DMS153 treated with DMSO at 0.1 percent for 48 hours (cell line): Measurements from ENCODE around the gene FAM163B.

ENCODE experiments used
- DNase-seq: peaks from one replicate; lab custom pipeline; 2025; ENCODE audit not compliant: unreplicated experiment; lab: John Stamatoyannopoulos, UW

Gene FAM163B

DNA sequence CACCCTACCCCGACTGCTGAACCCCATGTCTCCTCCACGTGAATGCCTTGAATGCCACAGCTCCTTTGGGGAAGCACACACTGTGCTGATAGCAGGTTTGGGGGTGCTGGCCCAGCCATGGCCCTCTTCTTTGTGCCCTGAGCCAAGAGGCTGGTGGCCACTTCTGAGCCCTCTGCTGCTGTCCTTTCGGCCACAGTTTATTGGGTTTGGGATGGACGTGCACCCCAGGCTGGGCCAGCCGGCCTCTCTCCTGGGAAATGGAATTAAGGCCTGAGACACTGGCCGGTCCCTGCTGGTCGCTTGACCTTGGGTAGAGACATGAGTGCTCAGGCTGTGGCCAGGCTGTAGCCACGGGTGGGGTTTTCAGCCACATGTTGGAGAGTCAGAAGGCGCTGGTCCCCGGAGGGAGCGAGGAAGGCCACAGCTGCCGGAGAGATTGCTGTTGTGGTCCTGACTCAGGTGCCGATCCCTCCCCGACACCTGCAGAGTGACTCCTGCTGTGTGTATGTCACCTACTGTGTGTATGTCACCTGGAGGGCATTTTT lies 26.6 kb downstream of the FAM163B start:
- no peak for DNase-seq

DNA sequence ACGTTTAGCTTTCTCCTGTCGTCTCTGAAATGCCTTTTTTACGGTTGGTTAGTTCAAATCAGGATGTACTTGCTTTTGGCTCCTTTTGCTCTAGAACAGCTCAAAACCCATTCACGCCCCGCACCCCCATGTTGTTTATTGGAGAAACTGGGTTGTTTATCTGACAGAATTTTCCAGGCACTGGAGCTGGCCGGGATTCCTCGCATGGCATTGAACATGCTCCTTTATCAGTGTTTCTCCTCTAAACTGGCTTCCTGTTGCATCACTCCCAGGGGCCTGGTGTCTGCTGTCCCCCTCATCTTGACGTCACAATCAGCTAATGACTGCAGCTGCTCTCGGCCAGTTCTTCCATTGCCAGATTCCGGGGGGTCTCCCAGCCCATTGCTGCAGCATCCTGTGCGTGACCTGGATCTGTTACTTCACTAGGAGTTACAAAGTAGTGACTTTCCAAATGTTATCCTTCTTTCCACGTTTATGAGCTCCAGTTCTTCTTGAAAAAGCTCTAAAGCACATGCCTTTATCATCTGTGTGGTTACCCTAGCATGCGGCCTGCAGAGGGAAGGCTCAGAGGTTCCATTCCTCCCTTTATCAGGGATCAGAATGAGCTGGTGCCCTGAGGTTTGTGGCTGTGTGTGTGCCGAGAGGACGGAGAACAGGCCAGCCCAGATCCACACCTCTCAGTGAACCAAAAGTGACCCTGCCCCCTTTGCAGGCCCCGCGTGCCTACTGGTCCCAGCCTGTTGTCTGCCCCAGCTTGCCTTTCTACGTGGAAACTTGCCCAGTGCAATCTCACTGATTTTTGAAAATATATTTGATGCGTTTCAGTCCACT lies 27.5 kb downstream of the FAM163B start:
- DNase-seq: no peak

DNA sequence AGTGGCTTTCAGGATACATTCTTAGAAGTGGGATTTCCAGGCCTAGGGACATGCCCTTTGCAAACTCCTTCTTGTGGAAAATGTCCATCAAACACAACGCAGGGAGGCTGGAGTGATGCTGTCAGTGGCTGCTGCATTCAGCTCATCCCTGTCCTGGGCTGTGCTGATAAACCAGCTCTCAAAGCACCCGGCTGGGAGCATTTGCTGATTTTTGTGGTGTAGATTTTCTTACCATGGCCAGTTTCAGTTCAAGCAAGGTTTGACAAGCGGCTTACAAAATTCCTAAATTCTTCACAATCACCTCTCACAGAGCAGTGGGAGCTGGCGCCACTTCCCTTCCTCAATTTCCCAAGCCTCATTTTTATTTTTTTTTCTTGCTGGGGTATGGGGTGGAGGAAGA lies 28.2 kb downstream of the FAM163B start:
- DNase-seq: no peak

DNA sequence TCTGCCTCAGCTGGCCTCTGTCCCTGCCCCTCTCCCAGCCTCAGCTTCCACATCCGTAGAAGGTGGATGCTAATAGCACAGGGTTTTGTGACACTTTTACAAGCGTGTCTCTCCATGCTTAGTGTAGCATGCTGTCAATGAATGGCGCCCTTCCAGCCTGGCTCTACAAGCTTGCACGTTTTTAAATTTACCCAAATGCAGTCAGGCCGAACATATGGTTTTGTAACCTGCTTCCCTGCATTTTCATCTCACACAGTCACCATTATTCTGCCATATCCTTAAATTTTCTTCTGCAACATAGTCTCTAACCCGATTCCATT lies 28.8 kb downstream of the FAM163B start:
- DNase-seq: no peak

DNA sequence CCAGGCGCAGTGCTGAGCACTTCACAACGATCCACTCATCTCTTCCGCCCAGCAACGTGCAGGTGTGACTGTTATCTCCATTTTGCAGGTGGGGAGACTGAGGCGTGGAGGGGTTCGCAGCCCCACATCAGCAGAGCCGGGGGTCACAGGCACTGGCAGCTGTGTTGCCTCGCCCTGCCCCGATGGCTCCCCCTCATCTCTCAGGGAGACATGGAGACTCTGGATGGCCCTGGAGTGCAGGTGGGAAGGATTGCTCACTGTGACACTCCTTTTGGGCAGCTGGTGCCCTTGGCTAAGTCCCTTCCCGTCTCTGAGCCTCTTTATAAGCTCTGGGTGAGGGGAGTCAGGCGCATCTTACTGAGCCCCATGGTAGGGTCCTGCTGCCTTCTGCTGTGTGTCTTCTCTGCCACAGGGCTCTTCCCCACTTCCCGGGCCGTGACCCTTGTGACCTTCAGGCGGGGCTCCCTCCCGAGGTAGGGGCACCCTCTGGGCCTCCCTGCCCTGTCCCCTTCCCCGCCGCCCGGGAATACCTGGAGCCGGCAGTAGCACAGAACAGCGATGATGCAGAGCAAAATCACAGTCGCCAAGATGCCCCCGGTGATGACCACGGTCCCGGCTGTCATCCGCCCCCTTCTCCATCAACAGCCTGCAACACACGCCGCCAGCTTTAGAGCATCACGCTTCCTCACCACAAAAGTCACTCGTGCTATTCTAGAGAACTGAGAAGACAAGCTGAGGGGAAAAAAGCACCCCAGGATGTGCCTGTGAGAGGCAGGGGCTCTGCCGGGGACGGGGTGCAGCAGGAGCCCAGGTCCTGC lies 29.4 kb downstream of the FAM163B start:
- no peak for DNase-seq

DNA sequence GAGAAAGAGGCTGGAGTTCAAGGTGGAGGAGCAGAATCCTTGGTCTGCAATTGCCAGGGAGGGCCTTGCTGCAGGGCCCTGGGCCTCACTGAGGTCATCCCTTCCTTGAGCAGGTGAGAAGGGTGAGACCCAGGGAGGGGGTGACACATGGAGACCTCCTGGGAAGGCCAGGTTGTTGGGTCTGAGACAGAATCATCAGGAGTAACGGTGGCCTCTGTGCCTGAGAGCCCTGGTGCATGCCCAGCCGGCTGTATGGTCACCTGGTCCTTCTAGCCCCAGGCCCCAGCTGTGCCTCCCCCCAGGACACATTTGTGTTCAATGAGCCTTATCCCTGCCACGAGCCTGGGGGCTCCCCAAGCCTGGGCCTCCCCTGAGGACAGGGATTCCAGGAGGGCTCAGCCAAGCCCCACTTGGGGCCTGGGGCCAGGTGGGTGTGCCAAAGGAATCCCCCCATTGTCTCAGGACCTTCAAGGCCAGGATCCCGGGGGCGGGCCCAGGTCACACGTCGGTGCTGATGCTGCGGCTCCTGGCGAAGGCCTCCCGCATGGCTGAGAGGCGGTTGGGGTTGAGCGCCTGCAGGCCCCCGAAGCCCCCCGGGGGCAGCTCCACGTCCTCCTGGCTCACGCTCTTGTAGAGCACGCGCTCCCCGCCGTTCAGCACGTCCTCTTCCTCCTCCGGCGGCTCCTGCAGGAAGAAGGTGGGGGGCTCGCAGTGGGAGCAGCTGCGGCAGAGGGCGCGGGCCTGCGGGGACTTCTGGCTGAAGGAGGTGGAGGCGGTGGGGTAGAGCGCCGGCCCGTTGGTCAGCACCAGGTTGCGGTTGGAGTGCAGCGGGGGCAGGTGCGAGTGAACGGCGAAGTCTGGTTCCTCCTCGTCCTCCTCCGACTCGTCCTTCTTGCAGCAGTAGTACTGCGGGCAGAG lies 30.4 kb downstream of the FAM163B start:
- DNase-seq: no peak

DNA sequence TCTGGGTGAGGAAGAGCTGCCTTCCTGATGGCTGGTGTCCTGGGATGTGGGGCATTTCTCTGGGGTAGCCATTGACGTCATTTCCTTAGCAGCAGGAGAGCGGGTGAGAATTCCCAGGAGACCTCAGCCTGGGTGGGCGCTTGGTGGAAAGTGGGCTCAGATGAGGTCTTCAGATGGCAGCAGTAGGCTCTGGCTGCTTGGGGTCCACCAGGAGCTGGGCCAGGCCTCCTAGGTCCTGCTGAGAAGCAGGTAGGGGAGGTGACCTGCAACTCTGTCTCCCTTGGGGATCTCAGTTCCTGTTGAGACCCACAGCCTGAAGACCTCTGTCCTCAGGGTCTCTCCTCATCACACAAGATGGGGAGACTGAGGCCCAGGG lies 31.5 kb downstream of the FAM163B start:
- DNase-seq: no peak

DNA sequence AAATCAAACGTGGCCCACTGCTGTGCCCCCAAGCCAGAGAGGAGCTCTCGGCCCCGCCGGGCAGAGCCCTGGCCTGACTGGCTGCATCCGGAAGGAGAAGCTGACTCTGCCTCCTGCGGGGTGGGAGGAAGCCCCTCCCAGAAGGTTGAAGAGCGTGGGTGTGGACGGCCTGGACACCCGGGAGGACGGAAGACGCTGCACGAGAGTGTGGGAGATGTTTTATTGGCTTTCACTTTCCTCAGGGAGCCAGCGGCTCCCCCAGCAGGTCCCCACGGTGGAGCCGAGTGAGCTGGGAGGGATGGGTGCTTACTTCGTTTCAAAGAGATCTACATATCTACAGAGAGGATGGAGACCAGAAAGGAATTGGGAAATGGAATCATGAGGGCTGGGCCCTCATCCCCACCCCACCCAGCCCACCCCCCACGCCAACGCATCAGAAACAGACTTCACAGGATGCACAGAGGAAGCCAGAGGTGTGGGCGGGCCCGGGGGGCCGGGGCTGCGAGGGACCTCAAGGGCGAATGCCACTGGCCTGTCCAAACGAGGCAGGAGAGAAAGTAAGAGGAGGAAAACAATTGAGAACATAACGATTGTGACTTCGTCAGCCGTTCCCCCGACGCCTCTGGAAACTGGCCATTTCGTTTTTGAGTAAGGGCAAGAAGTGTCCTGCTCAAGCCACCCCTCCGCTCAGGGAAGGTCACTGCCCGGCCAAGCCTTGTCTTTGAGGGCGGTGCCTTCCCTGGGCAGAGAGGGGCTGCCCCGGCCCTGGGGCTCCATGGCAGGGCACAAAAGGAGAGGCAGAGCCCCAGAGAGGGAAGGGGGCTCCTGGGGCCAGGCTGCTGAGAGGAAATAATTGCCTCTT lies 32.1 kb downstream of the FAM163B start:
- DNase-seq: no peak

DNA sequence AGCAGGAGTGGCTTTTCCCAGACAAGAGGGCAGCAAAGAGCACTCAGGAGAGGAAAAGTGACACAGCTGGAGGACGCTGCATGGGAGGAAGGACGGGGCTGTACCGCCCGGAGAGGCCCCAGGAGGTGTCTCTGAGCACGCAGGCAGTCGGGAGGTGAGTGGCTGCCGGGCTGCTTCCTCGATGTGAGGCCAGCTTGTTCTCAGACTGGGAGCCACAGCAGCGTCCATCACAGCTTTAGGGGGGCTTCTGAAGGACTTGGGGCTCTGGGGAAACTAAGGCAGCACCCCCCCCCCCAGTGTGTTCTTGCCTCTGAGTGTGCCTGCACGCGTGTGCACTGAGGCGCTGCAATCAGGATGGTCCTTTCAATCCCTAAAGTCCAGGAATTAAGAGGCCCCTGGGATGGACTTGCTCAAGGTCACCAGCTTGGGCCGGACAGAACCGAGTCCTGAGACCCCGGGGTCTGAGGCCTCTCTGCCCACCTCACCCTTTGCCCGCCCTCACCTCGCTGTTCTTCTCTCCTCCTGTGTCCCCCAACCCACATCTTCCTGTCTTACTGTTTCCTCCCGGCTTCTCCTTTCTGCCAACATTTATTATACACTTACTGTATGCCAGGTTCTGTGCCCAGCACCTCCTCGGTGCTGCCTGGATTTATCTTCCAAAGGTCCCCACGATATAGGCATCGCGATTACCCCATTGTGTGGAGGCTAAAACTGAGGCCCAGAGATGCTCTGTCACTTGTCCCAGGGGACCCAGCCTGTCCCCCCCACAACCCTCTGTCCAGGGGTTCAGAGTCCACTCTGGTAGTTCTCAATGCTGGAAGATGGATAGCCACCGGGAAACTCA lies 32.9 kb downstream of the FAM163B start:
- no peak for DNase-seq

DNA sequence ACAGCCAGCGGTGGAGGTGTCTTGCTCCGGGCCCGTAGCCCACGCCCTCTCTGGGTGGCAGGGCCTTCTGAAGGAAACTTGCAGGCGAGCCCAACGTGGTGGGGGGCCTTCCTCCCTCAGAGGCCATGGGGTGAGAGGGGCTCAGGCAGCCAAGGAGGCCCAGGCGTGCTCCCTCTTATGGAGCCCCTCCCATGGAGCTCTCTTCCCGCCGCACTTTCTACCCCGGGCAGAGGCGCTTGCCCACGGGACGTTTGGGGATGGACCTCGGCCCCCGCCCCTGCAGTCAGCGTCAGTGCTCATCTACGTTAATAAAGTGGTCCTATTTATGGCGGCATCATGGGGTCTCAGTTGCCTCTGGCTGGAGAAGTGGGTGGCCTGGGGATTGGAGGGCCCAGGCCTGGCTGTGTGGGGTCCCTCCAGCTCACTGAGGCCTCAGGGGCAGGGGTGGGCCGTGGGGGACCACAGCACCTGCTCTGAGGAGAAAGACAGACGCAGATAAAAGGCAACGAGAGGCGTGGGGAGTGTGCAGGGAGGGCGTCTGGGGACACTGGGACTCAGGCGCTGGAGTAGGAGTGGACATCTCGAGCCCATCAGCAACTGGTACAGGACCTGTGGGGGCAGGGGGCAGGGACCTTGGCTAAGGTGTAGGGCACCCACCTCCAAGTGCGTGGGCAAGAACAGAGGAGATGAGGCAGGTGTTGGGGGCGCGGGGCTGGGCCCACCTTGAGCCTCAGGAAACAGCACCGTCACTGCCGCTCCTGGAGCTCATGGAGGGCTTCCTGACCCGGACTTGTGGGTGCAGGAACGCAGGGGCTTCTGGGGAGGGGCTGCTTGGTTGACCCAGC lies 33.8 kb downstream of the FAM163B start:
- no peak for DNase-seq

DNA sequence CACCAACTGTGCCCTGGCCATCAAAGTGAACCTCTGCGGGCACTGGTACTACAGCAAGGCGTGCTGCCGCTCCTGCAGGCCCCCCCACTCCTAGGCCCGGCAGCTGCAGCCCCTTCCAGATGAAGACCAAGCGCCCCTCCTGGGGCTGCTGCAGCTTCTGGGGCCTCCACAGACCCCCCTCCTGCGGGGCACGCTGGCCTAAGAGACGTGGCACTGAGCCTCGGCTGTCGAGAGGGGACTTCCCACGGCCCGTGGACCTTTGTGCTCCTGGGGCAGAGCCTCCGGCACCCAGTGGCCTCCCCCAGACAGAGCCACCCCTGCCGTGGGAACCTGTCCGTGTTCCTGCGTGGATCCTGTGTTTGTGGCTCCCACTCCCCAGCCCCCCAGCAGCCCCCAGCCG lies 34.4 kb downstream of the FAM163B start:
- no peak for DNase-seq

DNA sequence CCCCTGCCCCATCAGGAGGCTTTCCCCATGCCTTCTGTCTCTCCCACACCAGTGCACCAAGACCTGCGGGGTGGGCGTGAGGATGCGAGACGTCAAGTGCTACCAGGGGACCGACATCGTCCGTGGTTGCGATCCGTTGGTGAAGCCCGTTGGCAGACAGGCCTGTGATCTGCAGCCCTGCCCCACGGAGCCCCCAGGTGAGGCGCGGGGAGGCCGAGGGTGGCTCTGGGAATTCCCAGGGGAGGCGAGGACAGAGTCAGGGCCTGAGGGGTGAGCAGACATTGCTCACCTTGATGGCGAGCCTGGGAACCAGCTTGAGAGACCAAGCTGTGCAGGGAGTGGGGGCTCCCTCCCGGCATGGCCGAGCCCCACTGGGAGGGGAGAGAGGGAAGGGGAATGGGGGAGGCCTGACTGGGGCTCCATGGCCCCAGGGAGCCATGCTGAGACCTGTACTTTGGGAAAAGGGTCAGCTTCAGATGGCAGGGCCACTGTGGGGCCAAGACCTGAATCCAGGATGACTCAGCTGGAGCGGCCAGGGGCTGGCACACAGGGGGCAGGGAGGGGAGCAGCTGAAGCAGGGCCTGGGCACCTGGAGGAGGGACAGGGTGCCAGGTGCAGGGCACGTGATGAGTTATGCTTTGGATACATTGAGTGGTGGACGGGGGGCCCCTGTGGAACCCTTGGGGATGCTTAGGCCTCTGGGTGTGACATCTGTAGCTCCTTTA lies 35.2 kb downstream of the FAM163B start:
- no peak for DNase-seq

DNA sequence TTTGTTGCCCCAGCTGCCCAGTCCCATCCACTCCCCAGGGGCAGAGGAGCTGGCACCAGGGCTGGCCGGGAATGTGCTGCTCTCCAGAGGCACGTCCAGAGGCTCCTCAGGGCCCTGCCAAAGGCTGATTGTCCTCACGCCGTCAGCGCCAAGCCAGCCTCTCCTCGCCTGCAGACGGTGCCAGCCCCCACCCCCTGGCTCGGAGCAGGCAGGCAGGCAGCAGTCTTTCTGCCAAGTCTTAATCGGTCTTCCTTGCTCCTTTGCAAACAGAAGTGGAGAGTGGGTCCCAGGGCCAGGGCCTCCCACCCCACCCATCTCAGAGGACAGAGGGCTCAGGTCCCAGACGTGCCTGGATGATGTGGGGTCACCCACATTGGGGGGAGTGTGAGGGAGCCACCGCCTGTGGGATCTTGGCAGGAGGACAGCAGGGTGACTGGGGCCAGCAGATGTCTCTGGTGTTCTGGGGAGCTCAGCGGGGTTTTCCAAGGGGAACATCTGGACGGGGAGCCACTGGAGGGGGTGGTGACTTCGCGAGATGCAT lies 36.3 kb downstream of the FAM163B start:
- no peak for DNase-seq

DNA sequence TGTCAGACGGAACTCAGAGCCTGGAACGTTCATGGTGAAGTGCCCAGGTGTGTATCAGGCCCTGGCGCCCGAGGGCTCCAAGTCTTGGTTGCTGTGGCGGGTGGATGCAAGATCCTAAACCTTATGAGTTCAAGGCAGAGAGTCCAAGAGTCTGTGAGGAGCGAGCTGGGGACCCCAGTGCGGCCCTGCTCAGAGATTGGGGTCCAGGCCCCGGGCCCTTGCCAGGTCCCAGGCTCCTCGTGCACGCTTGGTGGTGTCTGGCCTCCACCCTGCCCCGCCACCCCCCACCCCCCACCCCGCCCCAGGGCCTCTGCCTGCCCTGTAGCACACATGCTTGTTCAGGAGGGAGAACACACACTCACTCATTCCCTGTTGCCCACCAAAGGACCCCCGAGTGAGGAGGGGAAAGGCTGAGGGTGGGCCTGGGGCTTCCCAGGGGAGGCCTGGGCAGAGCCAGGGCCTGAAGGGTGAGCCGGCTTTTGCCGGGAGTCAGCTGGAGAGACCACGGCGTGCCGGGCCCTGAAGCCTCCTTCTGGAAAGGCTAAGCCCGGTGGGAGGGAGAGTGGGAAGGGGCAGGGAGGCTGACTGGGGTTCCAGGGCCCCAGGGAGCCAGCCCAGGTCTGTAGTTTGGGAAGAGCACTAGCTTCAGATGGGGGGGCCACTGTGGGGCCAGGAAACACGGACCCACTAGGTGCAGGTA lies 37.1 kb downstream of the FAM163B start:
- no peak for DNase-seq

DNA sequence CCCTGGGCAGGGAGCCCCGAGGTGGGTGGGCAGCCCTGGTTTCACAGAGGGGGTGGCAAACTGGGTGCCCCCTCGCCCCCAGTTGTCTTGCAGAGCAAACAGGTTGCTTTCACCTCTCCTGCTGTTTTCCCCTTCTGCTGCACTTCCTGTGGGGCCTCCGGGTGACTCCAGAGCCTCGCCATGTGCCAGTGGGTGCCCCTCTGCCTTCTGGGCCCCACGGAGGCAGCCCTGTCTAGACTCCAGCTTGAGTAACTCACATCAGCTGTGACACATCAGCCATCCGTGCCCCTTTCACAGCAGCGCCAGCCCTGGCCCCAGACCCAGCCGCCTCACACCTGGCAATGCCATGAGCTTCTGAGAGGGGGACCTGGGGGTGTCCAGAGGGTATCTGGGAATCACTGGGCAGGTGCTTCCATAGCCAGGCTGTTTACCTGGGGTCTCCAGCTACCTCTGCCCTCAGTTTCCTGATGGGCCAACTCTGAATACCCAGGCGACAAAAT lies 37.7 kb downstream of the FAM163B start:
- no peak for DNase-seq

DNA sequence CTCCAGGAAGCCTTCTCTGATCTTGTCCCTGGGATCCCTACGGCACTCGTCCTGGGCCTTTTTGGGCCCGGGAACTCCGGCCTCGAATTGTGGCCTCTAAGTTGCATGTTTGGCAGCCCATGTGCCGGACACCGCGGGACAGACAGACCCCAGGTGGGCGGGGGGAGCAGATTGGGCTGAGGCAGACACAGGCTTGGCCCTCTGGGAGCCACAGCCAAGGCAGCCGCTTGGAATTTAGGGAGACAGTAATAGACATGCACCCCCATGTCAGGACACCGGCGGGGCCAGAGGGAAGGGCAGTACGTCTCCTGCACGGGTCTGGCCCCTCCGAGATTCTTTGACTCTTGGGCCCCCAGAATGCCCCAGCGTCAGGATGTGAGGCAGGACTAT lies 38.5 kb downstream of the FAM163B start:
- DNase-seq: no peak
